ENCODE results near the gene SDS.

SDS gene

DNA sequence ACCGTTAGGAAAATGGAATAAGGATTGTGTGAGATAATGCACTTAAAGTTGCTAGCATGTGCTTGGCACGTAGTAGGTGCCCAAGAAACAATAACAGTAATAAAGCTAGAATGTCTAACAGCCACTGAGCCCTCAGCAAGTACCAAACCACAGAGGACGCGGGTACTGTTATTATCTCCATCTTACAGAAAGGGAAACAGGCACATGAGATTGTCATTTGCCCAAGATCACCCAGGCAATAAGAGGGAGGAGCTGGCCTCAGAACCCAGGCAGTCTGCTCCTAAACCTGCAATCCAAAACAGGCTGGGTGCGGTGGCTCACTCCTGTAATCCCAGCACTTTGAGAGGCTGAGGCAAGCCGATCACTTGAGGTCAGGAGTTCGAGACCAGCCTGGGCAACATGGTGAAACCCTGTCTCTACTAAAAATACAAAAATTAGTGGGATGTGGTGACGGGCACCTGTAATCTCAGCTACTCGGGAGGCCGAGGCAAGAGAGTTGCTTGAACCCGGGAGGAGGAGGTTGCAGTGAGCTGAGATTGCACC, 5.1 kb upstream of the SDS start:
- Histone ChIP-seq H3K4me2 (ENCODE audit: low read length) (no peak overlapping the region), H3K4me3 (ENCODE audit: low read depth, low read length, poor library complexity, severe bottlenecking) (no peak overlapping the region), H3F3A (ENCODE audit: insufficient read depth, low read length) (no peaks in the 10 kb centered on the region), H3K27me3 (ENCODE audit: insufficient read depth, low read length) (0 out of 2 replicates have a peak, but pooled peaks cover 4% of the 10 kb centered on the region), H3K27ac (ENCODE audit: low read depth, low read length, poor library complexity, severe bottlenecking) (no peak overlapping the region), H3K4me1 (ENCODE audit: insufficient read depth, low read length, severe bottlenecking) (no peaks in the 10 kb centered on the region), H3K9me2 (ENCODE audit: low read depth, low read length) (no peaks in the 10 kb centered on the region), H3K79me2 (ENCODE audit: insufficient read depth, low read length) (no peaks in the 10 kb centered on the region), H3K9ac (ENCODE audit: low read length) (no peak overlapping the region), H2AFZ (ENCODE audit: low read length) (no peak overlapping the region), H4K20me1 (ENCODE audit: insufficient read depth, low read length) (no peaks in the 10 kb centered on the region), H3K36me3 (ENCODE audit: insufficient read depth, low read length) (no peaks in the 10 kb centered on the region), H3K9me3 (ENCODE audit: low read length) (no peaks in the 10 kb centered on the region)
- TF ChIP-seq, protein P1, sequence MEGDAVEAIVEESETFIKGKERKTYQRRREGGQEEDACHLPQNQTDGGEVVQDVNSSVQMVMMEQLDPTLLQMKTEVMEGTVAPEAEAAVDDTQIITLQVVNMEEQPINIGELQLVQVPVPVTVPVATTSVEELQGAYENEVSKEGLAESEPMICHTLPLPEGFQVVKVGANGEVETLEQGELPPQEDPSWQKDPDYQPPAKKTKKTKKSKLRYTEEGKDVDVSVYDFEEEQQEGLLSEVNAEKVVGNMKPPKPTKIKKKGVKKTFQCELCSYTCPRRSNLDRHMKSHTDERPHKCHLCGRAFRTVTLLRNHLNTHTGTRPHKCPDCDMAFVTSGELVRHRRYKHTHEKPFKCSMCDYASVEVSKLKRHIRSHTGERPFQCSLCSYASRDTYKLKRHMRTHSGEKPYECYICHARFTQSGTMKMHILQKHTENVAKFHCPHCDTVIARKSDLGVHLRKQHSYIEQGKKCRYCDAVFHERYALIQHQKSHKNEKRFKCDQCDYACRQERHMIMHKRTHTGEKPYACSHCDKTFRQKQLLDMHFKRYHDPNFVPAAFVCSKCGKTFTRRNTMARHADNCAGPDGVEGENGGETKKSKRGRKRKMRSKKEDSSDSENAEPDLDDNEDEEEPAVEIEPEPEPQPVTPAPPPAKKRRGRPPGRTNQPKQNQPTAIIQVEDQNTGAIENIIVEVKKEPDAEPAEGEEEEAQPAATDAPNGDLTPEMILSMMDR (IDR thresholded peaks at IDR 0.05; ENCODE audit: low read length): no peak
- TF ChIP-seq EZH2 (IDR thresholded peaks at IDR 0.05; ENCODE audit: borderline replicate concordance, low read length): no peak

DNA sequence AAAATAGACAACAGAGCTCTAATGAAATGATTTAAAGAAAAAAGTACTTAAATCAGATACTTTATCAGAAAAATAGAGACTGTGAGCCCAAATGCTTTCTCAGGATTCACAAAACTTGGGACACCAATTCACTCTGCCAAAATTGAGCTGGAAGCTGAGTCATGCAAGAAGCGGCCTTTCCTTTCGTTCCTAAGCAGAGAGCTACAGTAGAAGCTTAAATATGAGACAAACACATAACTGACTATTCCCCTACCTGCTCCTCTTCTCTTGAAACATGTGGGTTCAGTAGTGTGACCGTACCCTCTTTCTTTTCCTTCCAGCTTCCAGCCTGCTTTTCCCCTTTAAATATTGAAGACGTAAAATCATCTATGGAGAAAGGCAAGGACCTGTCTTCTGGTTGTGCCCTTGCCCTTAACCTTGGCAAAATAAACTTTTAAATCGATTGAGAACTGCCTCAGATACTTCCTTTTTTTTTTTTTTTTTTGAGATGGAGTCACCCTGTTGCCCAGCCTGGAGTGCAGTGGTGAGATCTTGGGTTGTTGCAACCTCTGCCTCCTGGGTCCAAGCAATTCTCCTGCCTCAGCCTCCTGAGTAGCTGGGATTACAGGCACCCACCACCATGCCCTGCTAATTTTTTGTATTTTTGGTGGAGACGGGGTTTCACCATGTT, 4.4 kb upstream of the SDS start:
- Histone ChIP-seq H3K4me3 (ENCODE audit: low read depth, low read length, poor library complexity, severe bottlenecking) (no peak overlapping the region), H3K9me2 (ENCODE audit: low read depth, low read length) (no peaks in the 10 kb centered on the region), H3K36me3 (ENCODE audit: insufficient read depth, low read length) (no peaks in the 10 kb centered on the region), H2AFZ (ENCODE audit: low read length) (no peak overlapping the region), H3K4me2 (ENCODE audit: low read length) (no peak overlapping the region), H3K27me3 (ENCODE audit: insufficient read depth, low read length) (0 out of 2 replicates have a peak, but pooled peaks cover 4% of the 10 kb centered on the region), H3F3A (ENCODE audit: insufficient read depth, low read length) (no peaks in the 10 kb centered on the region), H3K79me2 (ENCODE audit: insufficient read depth, low read length) (no peaks in the 10 kb centered on the region), H4K20me1 (ENCODE audit: insufficient read depth, low read length) (no peaks in the 10 kb centered on the region), H3K9me3 (ENCODE audit: low read length) (no peaks in the 10 kb centered on the region), H3K27ac (ENCODE audit: low read depth, low read length, poor library complexity, severe bottlenecking) (no peak overlapping the region), H3K4me1 (ENCODE audit: insufficient read depth, low read length, severe bottlenecking) (no peaks in the 10 kb centered on the region), H3K9ac (ENCODE audit: low read length) (no peak overlapping the region)
- TF ChIP-seq EZH2 (IDR thresholded peaks at IDR 0.05; ENCODE audit: borderline replicate concordance, low read length): no peak
- TF ChIP-seq, protein P1 (IDR thresholded peaks at IDR 0.05; ENCODE audit: low read length): no peak

DNA sequence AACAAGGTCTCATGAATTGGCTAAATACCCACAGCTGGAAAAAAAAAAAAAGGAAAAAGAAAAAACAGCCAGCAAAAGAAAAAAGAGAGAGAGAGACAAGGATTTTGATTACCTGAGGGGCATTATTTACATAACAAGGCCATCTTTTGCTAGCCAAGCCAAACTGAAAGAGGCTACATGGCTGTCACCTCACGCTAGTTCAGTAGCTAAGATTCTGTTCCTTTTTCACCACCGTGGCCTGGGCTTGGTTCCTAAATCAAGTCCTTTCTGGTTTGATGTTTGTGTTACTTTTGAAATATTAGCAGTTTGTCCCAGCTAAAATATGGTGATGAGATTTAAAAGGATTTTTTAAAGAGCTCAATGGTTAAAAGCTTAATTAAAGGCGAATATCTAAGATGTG, 2.0 kb upstream of the SDS start:
- H3K4me2 ChIP-seq (ENCODE audit: low read length): no peak overlapping the region
- TF ChIP-seq, protein P1 (IDR thresholded peaks at IDR 0.05; ENCODE audit: low read length): no peak
- TF ChIP-seq EZH2 (IDR thresholded peaks at IDR 0.05; ENCODE audit: borderline replicate concordance, low read length): no peak
- no peaks in the 10 kb centered on the region for H4K20me1 ChIP-seq (ENCODE audit: insufficient read depth, low read length)
- H3K4me1 ChIP-seq (ENCODE audit: insufficient read depth, low read length, severe bottlenecking): no peaks in the 10 kb centered on the region
- no peaks in the 10 kb centered on the region for H3F3A ChIP-seq (ENCODE audit: insufficient read depth, low read length)
- 0 out of 2 replicates have a peak, but pooled peaks cover 4% of the 10 kb centered on the region for H3K27me3 ChIP-seq (ENCODE audit: insufficient read depth, low read length)
- no peaks in the 10 kb centered on the region for H3K9me3 ChIP-seq (ENCODE audit: low read length)
- H3K9ac ChIP-seq (ENCODE audit: low read length): no peak overlapping the region
- H3K36me3 ChIP-seq (ENCODE audit: insufficient read depth, low read length): no peaks in the 10 kb centered on the region
- no peak overlapping the region for H3K27ac ChIP-seq (ENCODE audit: low read depth, low read length, poor library complexity, severe bottlenecking)
- no peaks in the 10 kb centered on the region for H3K9me2 ChIP-seq (ENCODE audit: low read depth, low read length)
- no peak overlapping the region for H3K4me3 ChIP-seq (ENCODE audit: low read depth, low read length, poor library complexity, severe bottlenecking)
- no peaks in the 10 kb centered on the region for H3K79me2 ChIP-seq (ENCODE audit: insufficient read depth, low read length)
- no peak overlapping the region for H2AFZ ChIP-seq (ENCODE audit: low read length)
